GM12878 (cell line): ENCODE measurements around the gene BACE1-AS. TPM values are rescaled to one million over a fixed set of nuclear protein-coding genes. Genes with fewer than 3 reads are reported as not detected.

Experiments
- ATAC-seq: fragments of 200-7000 bp; cut with Tn5 transposase; 3 replicates; pipeline ENCODE4 v1.9.1; 2020; ENCODE audit warnings: mild to moderate bottlenecking, moderate library complexity
- BruUV-seq: library from RNA; stranded (reverse); fragments of 400-500 nt; replicated peaks from 2 replicates; lab custom pipeline; 2021; lab: Mats Ljungman, UMichigan
- CTCF ChIA-PET: fragments of 300-600 bp; sonication (Branson Sonifier 250); formaldehyde crosslinking; extraction: SDS; loops from one replicate; lab custom pipeline; 2021; ENCODE audit warnings: inconsistent platforms; lab: Yijun Ruan, JAX
- POLR2A ChIA-PET: fragments of 350-600 bp; formaldehyde crosslinking; extraction: SDS; loops from one replicate; lab custom pipeline; 2021; ENCODE audit warnings: inconsistent platforms; lab: Charles Lee
- RAD21 ChIA-PET: fragments of 300-600 bp; sonication (Branson Sonifier 250); formaldehyde crosslinking; loops from one replicate; lab custom pipeline; 2023; ENCODE audit warnings: antibody characterized with exemption; ENCODE audit not compliant: unreplicated experiment; lab: Charles Lee
- SMC1A ChIA-PET: fragments of 300-600 bp; sonication (Branson Sonifier 250); formaldehyde crosslinking; loops from one replicate; lab custom pipeline; 2023; ENCODE audit not compliant: unreplicated experiment, uncharacterized antibody; lab: Charles Lee
- DNase-seq: peaks from one replicate; pipeline ENCODE4 v3.0.0-alpha.2; 2011; ENCODE audit warnings: low read depth, low spot score
- FAIRE-seq: peaks from 3 replicates; lab custom pipeline; 2011; peaks lifted over from hg19 to GRCh38; lab: Jason Lieb, UNC
- H2AFZ ChIP-seq: 2 replicates; pipeline ENCODE4 v1.6.0; 2011; ENCODE audit warnings: low read depth, low read length, control low read depth; ENCODE audit not compliant: control insufficient read depth
- H3K27ac ChIP-seq: 2 replicates; pipeline ENCODE4 v1.5.1; 2011; ENCODE audit warnings: control low read depth; ENCODE audit not compliant: control insufficient read depth, insufficient read depth
- H3K27me3 ChIP-seq, 2 experiments: replicated peaks in 1 of 2; 2 replicates each; pipeline versions ENCODE4 v1.6.0 to v1.6.1; 2011; ENCODE audit warnings: low read length in 1 of 2; ENCODE audit not compliant: control insufficient read depth in 2 of 2, insufficient read depth in 2 of 2
- H3K36me3 ChIP-seq, 2 experiments: 2 replicates each; pipeline ENCODE4 v1.5.1; 2011; ENCODE audit warnings: low read length in 1 of 2; ENCODE audit not compliant: control insufficient read depth in 2 of 2, insufficient read depth in 2 of 2
- H3K4me1 ChIP-seq: 2 replicates; pipeline ENCODE4 v1.6.1; 2011; ENCODE audit warnings: mild to moderate bottlenecking, low read length, moderate library complexity, mixed read lengths; ENCODE audit not compliant: control insufficient read depth, insufficient read depth
- H3K4me2 ChIP-seq: 2 replicates; pipeline ENCODE4 v1.6.0; 2011; ENCODE audit warnings: control low read depth; ENCODE audit not compliant: control insufficient read depth, insufficient read depth
- H3K4me3 ChIP-seq: fragments of 200-600 bp; sonication (generic); 2 replicates; pipeline ENCODE4 v1.5.1; 2016
- H3K79me2 ChIP-seq: 2 replicates; pipeline ENCODE4 v1.6.0; 2011; ENCODE audit warnings: low read length; ENCODE audit not compliant: control insufficient read depth, insufficient read depth
- H3K9ac ChIP-seq: 2 replicates; pipeline ENCODE4 v1.8.0; 2011; ENCODE audit warnings: low read length, control low read depth, mixed read lengths; ENCODE audit not compliant: control insufficient read depth, insufficient read depth
- H3K9me3 ChIP-seq: replicated peaks from 3 replicates; pipeline ENCODE4 v1.5.1; 2011; ENCODE audit warnings: mild to moderate bottlenecking, low read length; ENCODE audit not compliant: control insufficient read depth, insufficient read depth
- H4K20me1 ChIP-seq: 2 replicates; pipeline ENCODE4 v1.6.0; 2011; ENCODE audit not compliant: control insufficient read depth, insufficient read depth
- CBFB ChIP-seq: IDR thresholded peaks from 2 replicates; pipeline ENCODE4 v1.6.1; 2016; ENCODE audit warnings: antibody characterized with exemption, low read depth
- CHD1 ChIP-seq: IDR thresholded peaks from 2 replicates; pipeline ENCODE4 v1.6.1; 2012; ENCODE audit warnings: low read depth, low read length, improper control_type of control experiment
- ETV6 ChIP-seq, 2 experiments: fragments of 450-650 bp in 1 of 2; IDR thresholded peaks in 1 of 2; conservative IDR thresholded peaks in 1 of 2; 2 replicates each; pipeline ENCODE4 v1.6.1; 2014; ENCODE audit warnings: antibody characterized with exemption in 1 of 2, borderline replicate concordance in 1 of 2, low read depth in 1 of 2, mild to moderate bottlenecking in 1 of 2, moderate library complexity in 1 of 2
- HDAC6 ChIP-seq: fragments of 200-600 bp; sonication (generic); IDR thresholded peaks from one replicate; pipeline ENCODE4 v1.8.0; 2017; ENCODE audit warnings: antibody characterized with exemption; ENCODE audit not compliant: unreplicated experiment
- NBN ChIP-seq: fragments of 450-650 bp; IDR thresholded peaks from 2 replicates; pipeline ENCODE4 v1.6.1; 2016
- NFXL1 ChIP-seq: fragments of 450-650 bp; IDR thresholded peaks from 2 replicates; pipeline ENCODE4 v1.6.1; 2017; ENCODE audit warnings: antibody characterized with exemption, mild to moderate bottlenecking, borderline replicate concordance
- PML ChIP-seq: IDR thresholded peaks from 2 replicates; pipeline ENCODE4 v1.6.1; 2012; ENCODE audit warnings: low read length, inconsistent platforms
- SKIL ChIP-seq: fragments of 450-650 bp; IDR thresholded peaks from 2 replicates; pipeline ENCODE4 v1.6.1; 2017; ENCODE audit warnings: mild to moderate bottlenecking, low read depth, inconsistent platforms; ENCODE audit not compliant: poor library complexity, severe bottlenecking
- TCF12 ChIP-seq: IDR thresholded peaks from 2 replicates; pipeline ENCODE4 v1.6.1; 2011; ENCODE audit warnings: low read depth, mild to moderate bottlenecking, low read length
- YBX1 ChIP-seq: fragments of 450-650 bp; IDR thresholded peaks from 2 replicates; pipeline ENCODE4 v1.6.1; 2016; ENCODE audit warnings: antibody characterized with exemption
- ZNF207 ChIP-seq: fragments of 450-650 bp; IDR thresholded peaks from 2 replicates; pipeline ENCODE4 v1.6.1; 2014; ENCODE audit warnings: antibody characterized with exemption, mild to moderate bottlenecking, borderline replicate concordance
- WGBS: methylation state at CpG from one replicate; pipeline ENCODE4 v1.1.6; 2016; ENCODE audit warnings: low lambda C conversion rate; ENCODE audit not compliant: insufficient replicate concordance, insufficient coverage; ENCODE audit errors: missing lambda C conversion rate; 5-methylcytosine and 5-hydroxymethylcytosine counted together
- in situ Hi-C: fragments of 300-500 bp; cut with MboI; formaldehyde crosslinking; loops from 9 replicates; pipeline ENCODE4 v1.14.3; 2018; ENCODE audit warnings: mixed read lengths
- intact Hi-C: fragments of 100-400 bp; cut with micrococcal nuclease; formaldehyde crosslinking; loops from one replicate; pipeline ENCODE4 v1.14.2; 2022; ENCODE audit not compliant: unreplicated experiment
- polyA plus RNA-seq, 11 experiments: library from polyadenylated mRNA; depleted of rRNA in 4 of 11; unstranded in 6 of 11; stranded (reverse) in 5 of 11; fragments of >200 nt; fragmentation: Nextera tagmentation in 4 of 11; fragmentation: Illumina TruSeq in 1 of 11; extraction: Ambion mirVana in 4 of 11; extraction: Trizol in 1 of 11; gene quantifications; 1 replicate in 1 of 11; 2 replicates in 10 of 11; pipeline versions ENCODE4 v1.2.1 to v1.2.3, GENCODE V29; 2011 to 2016; ENCODE audit warnings: inconsistent platforms in 2 of 11, missing spikeins in 2 of 11, low read depth in 1 of 11
- total RNA-seq, 4 experiments: library from RNA; depleted of rRNA in 3 of 4; stranded (reverse); fragments of >200 nt in 3 of 4; fragmentation: Illumina TruSeq in 1 of 4; extraction: Trizol in 1 of 4; gene quantifications; 2 replicates each; pipeline versions ENCODE4 v1.2.1 to v1.2.3, GENCODE V29; 2013 to 2021

Gene BACE1-AS
- total and polyA plus RNA-seq, 10 of the 15 experiments (the other 5 are each of a cell fraction or from before 2014, with no cell fraction given): 2.0 to 6.7 (median 3.9) TPM

DNA sequence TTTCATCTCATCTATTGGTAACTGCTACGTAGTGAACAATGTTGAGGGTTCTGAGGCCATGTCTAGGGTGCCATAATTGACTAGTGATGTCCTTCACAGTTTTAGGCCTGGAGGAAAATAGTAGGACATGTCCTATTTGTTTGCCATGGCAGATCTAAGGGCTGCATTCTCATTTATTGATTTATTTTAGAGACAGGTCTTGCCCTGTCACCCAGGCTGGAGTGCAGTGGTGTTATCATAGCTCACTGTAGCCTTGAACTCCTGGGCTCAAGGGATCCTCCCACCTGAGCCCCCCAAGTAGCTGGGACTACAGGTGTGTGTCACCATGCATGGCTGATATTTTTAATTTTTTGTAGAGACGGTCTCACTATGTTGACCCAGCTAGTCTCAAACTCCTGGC is 41.7 kb downstream of the BACE1-AS start:
- Histone ChIP-seq H3K36me3 (no peaks in the 10 kb centered on the region), H3K9ac (no peak overlapping the region), H4K20me1 (no peaks in the 10 kb centered on the region), H3K27me3 (no peaks in the 10 kb centered on the region), H3K27ac (no peak overlapping the region), H3K4me3 (no peak overlapping the region), H3K4me2 (no peak overlapping the region), H3K79me2 (peaks cover 4% of the 10 kb centered on the region; the same call in 1 of the 2 replicates), H3K4me1 (no peaks in the 10 kb centered on the region; the same call in 1 of the 2 replicates), H2AFZ (no peak overlapping the region), H3K9me3 (no peaks in the 10 kb centered on the region)
- no peak for ATAC-seq
- POLR2A ChIA-PET: interaction anchor here (1.5 kb wide), 1 partner anchor 10 kb away, joined by 4 read pairs; no protein-coding TSS in a partner anchor
- intact Hi-C loops: no loop called here
- TF ChIP-seq ZNF207: no peak
- no peak for TF ChIP-seq NBN
- TF ChIP-seq CHD1: no peak
- TF ChIP-seq SKIL: no peak
- TF ChIP-seq TCF12: no peak
- TF ChIP-seq PML: no peak
- no peak for TF ChIP-seq YBX1
- no peak for TF ChIP-seq NFXL1
- no peak for TF ChIP-seq CBFB
- TF ChIP-seq ETV6 (conservative IDR thresholded peaks at IDR 0.05 in 1 of 2, IDR thresholded peaks at IDR 0.05 in 1 of 2; ENCODE audit: borderline replicate concordance in 1 of 2, low read depth in 1 of 2): no peak
- TF ChIP-seq HDAC6: no peak
- RAD21 ChIA-PET: no interaction called here
- no TSS peak for BruUV-seq
- CTCF ChIA-PET: no interaction called here
- SMC1A ChIA-PET: no interaction called here
- FAIRE-seq: no peak
- in situ Hi-C loops: no loop called here
- no peak for DNase-seq
- 89% methylated on average over 2 of the region's 2 CpGs for WGBS
